Measurements from ENCODE around the gene SMTNL2.
"Not testable (repeated sequence)": the region's sequence is repeated elsewhere in the genome, so short reads cannot be mapped to it uniquely, and the experiment has no call there.

SMTNL2 gene

GRCh38 chr17:4625181-4625617 is 40.9 kb downstream of the SMTNL2 start:
- WGBS = 94% methylated on average over 12 of the region's 12 CpGs
- Histone ChIP-seq H3K36me3 (ENCODE audit: insufficient read depth, low read length) (no peaks in the 10 kb centered on the region), H3K9ac (ENCODE audit: low read depth, low read length) (no peak overlapping the region), H3K4me1 (ENCODE audit: insufficient read depth, low read length) (no peaks in the 10 kb centered on the region), H3K4me3 (ENCODE audit: low read length) (no peak overlapping the region), H3K27ac (ENCODE audit: low read depth, low read length) (no peak overlapping the region), H3K27me3 (ENCODE audit: insufficient read depth, low read length) (no peaks in the 10 kb centered on the region), H3K9me3 (ENCODE audit: insufficient read depth, low read depth, low read length) (no peaks in the 10 kb centered on the region)

- WGBS = 92% methylated on average over 4 of the region's 4 CpGs
- Histone ChIP-seq H3K36me3 (ENCODE audit: insufficient read depth, low read length) (no peaks in the 10 kb centered on the region), H3K4me1 (ENCODE audit: insufficient read depth, low read length) (peaks cover under 1% of the 10 kb centered on the region; the same call in 1 of the 2 replicates), H3K4me3 (ENCODE audit: low read length) (no peak overlapping the region), H3K9ac (ENCODE audit: low read depth, low read length) (no peak overlapping the region), H3K27ac (ENCODE audit: low read depth, low read length) (no peak overlapping the region), H3K27me3 (ENCODE audit: insufficient read depth, low read length) (no peaks in the 10 kb centered on the region), H3K9me3 (ENCODE audit: insufficient read depth, low read depth, low read length) (no peaks in the 10 kb centered on the region)
These were observed 42.5 kb downstream of the SMTNL2 start for GRCh38 chr17:4626734-4627256.

- H3K4me1 ChIP-seq (ENCODE audit: insufficient read depth, low read length) = peaks cover 22% of the 10 kb centered on the region
- H3K4me3 ChIP-seq (ENCODE audit: low read length) = no peak overlapping the region
- peaks cover 15% of the 10 kb centered on the region for H3K27me3 ChIP-seq (ENCODE audit: insufficient read depth, low read length)
- H3K36me3 ChIP-seq (ENCODE audit: insufficient read depth, low read length) = no peaks in the 10 kb centered on the region
- H3K9ac ChIP-seq (ENCODE audit: low read depth, low read length) = no peak overlapping the region
- 91% methylated on average over 8 of the region's 8 CpGs for WGBS
- H3K27ac ChIP-seq (ENCODE audit: low read depth, low read length) = no peak overlapping the region
- no peaks in the 10 kb centered on the region for H3K9me3 ChIP-seq (ENCODE audit: insufficient read depth, low read depth, low read length)
These were observed 47.1 kb downstream of the SMTNL2 start for GRCh38 chr17:4631431-4631830.

- WGBS = 61% methylated on average over 21 of the region's 21 CpGs
- no peaks in the 10 kb centered on the region for H3K9me3 ChIP-seq (ENCODE audit: insufficient read depth, low read depth, low read length)
- H3K27ac ChIP-seq (ENCODE audit: low read depth, low read length) = peak overlapping the region; percentile 50; the same call in 1 of the 2 replicates
- H3K9ac ChIP-seq (ENCODE audit: low read depth, low read length) = no peak overlapping the region
- H3K27me3 ChIP-seq (ENCODE audit: insufficient read depth, low read length) = peaks cover 20% of the 10 kb centered on the region
- no peaks in the 10 kb centered on the region for H3K36me3 ChIP-seq (ENCODE audit: insufficient read depth, low read length)
- H3K4me1 ChIP-seq (ENCODE audit: insufficient read depth, low read length) = peaks cover 22% of the 10 kb centered on the region
- no peak overlapping the region for H3K4me3 ChIP-seq (ENCODE audit: low read length)
These were observed 47.7 kb downstream of the SMTNL2 start for GRCh38 chr17:4631836-4632580.

GRCh38 chr17:4632581-4632920 is 48.2 kb downstream of the SMTNL2 start:
- H3K27ac ChIP-seq (ENCODE audit: low read depth, low read length) = no peak overlapping the region; the same call in 1 of the 2 replicates
- no peaks in the 10 kb centered on the region for H3K9me3 ChIP-seq (ENCODE audit: insufficient read depth, low read depth, low read length)
- WGBS = 64% methylated on average over 7 of the region's 7 CpGs

GRCh38 chr17:4633643-4634042 is 49.3 kb downstream of the SMTNL2 start:
- H3K36me3 ChIP-seq (ENCODE audit: insufficient read depth, low read length) = no peaks in the 10 kb centered on the region
- H3K27me3 ChIP-seq (ENCODE audit: insufficient read depth, low read length) = peaks cover 33% of the 10 kb centered on the region
- no peak overlapping the region for H3K27ac ChIP-seq (ENCODE audit: low read depth, low read length)
- WGBS = 93% methylated on average over 2 of the region's 2 CpGs
- H3K9ac ChIP-seq (ENCODE audit: low read depth, low read length) = no peak overlapping the region
- peaks cover 22% of the 10 kb centered on the region for H3K4me1 ChIP-seq (ENCODE audit: insufficient read depth, low read length)
- no peak overlapping the region for H3K4me3 ChIP-seq (ENCODE audit: low read length)
- H3K9me3 ChIP-seq (ENCODE audit: insufficient read depth, low read depth, low read length) = no peaks in the 10 kb centered on the region

More at GRCh38 chr17:4632581-4632920, 48.2 kb downstream of the SMTNL2 start:
- Histone ChIP-seq H3K9ac (ENCODE audit: low read depth, low read length) (no peak overlapping the region), H3K4me1 (ENCODE audit: insufficient read depth, low read length) (peaks cover 22% of the 10 kb centered on the region), H3K36me3 (ENCODE audit: insufficient read depth, low read length) (no peaks in the 10 kb centered on the region), H3K27me3 (ENCODE audit: insufficient read depth, low read length) (peaks cover 25% of the 10 kb centered on the region), H3K4me3 (ENCODE audit: low read length) (no peak overlapping the region)

- H3K9ac ChIP-seq (ENCODE audit: low read depth, low read length) = no peak overlapping the region
- H3K27ac ChIP-seq (ENCODE audit: low read depth, low read length) = no peak overlapping the region
- 67% methylated on average over 4 of the region's 4 CpGs for WGBS
- peaks cover 22% of the 10 kb centered on the region for H3K4me1 ChIP-seq (ENCODE audit: insufficient read depth, low read length)
- H3K36me3 ChIP-seq (ENCODE audit: insufficient read depth, low read length) = no peaks in the 10 kb centered on the region
- H3K9me3 ChIP-seq (ENCODE audit: insufficient read depth, low read depth, low read length) = no peaks in the 10 kb centered on the region
- H3K27me3 ChIP-seq (ENCODE audit: insufficient read depth, low read length) = peaks cover 42% of the 10 kb centered on the region
- H3K4me3 ChIP-seq (ENCODE audit: low read length) = peak overlapping the region; percentile 33; the same call in 1 of the 2 replicates
These were observed 50.6 kb downstream of the SMTNL2 start for GRCh38 chr17:4634976-4635375.

GRCh38 chr17:4635823-4636375 is 51.6 kb downstream of the SMTNL2 start:
- peak overlapping the region; percentile 31; the same call in 1 of the 2 replicates for H3K9ac ChIP-seq (ENCODE audit: low read depth, low read length)

GRCh38 chr17:4636474-4637100 is 52.3 kb downstream of the SMTNL2 start:
- H3K4me1 ChIP-seq (ENCODE audit: insufficient read depth, low read length) = peaks cover 22% of the 10 kb centered on the region
- no peak overlapping the region for H3K27ac ChIP-seq (ENCODE audit: low read depth, low read length)
- H3K27me3 ChIP-seq (ENCODE audit: insufficient read depth, low read length) = peaks cover 58% of the 10 kb centered on the region
- WGBS = 73% methylated on average over 12 of the region's 12 CpGs
- H3K4me3 ChIP-seq (ENCODE audit: low read length) = no peak overlapping the region
- no peak overlapping the region for H3K9ac ChIP-seq (ENCODE audit: low read depth, low read length)
- no peaks in the 10 kb centered on the region for H3K9me3 ChIP-seq (ENCODE audit: insufficient read depth, low read depth, low read length)
- H3K36me3 ChIP-seq (ENCODE audit: insufficient read depth, low read length) = no peaks in the 10 kb centered on the region

More at GRCh38 chr17:4635823-4636375, 51.6 kb downstream of the SMTNL2 start:
- peaks cover 22% of the 10 kb centered on the region for H3K4me1 ChIP-seq (ENCODE audit: insufficient read depth, low read length)
- H3K27ac ChIP-seq (ENCODE audit: low read depth, low read length) = no peak overlapping the region
- no peaks in the 10 kb centered on the region for H3K36me3 ChIP-seq (ENCODE audit: insufficient read depth, low read length)
- peaks cover 51% of the 10 kb centered on the region for H3K27me3 ChIP-seq (ENCODE audit: insufficient read depth, low read length)
- peak overlapping the region; percentile 33 for H3K4me3 ChIP-seq (ENCODE audit: low read length)
- no peaks in the 10 kb centered on the region for H3K9me3 ChIP-seq (ENCODE audit: insufficient read depth, low read depth, low read length)
- 34% methylated on average over 10 of the region's 10 CpGs for WGBS

GRCh38 chr17:4638766-4639165 is 54.4 kb downstream of the SMTNL2 start:
- H3K9ac ChIP-seq (ENCODE audit: low read depth, low read length); H3K36me3 ChIP-seq (ENCODE audit: insufficient read depth, low read length); H3K27ac ChIP-seq (ENCODE audit: low read depth, low read length); H3K9me3 ChIP-seq (ENCODE audit: insufficient read depth, low read depth, low read length): not testable (repeated sequence)
- 67% methylated on average over 8 of the region's 8 CpGs for WGBS
- Histone ChIP-seq H3K4me3 (ENCODE audit: low read length) (peak overlapping the region; percentile 44; the same call in 1 of the 2 replicates), H3K4me1 (ENCODE audit: insufficient read depth, low read length) (peaks cover 15% of the 10 kb centered on the region), H3K27me3 (ENCODE audit: insufficient read depth, low read length) (peaks cover 79% of the 10 kb centered on the region)
